RCC 7860 (cell line): ENCODE measurements around the gene PRDM16.
A peak's percentile ranks its signal among the peaks of the same experiment; 100 is the strongest.

ENCODE experiments used
- DNase-seq: peaks from one replicate; pipeline ENCODE4 v3.0.0-alpha.2; 2015; ENCODE audit warnings: low spot score
- FAIRE-seq: peaks from 2 replicates; lab custom pipeline; 2012; peaks lifted over from hg19 to GRCh38; lab: Jason Lieb, UNC

The PRDM16 gene

DNA sequence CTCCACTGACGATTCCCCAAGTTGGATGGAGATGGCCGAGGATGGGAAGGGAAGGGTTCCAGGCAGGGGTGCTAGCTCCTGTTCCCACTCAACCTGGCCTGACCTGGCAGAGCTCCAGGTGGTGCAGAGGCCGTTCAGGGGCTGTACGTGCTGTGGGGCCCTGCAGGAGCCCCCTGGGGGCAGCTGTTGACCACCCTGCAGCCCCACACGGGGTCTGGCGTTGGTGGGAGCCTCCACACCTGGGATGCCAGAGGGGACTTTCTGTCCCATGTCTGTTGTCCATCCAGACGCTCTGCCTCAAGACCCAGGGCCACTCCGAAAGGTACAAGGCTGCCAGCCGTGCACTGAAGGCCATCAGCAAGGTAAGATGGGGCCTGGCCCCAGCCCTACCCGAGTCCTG is 405.4 kb downstream of the PRDM16 start:
- DNase-seq (no peak), FAIRE-seq (no peak)

DNA sequence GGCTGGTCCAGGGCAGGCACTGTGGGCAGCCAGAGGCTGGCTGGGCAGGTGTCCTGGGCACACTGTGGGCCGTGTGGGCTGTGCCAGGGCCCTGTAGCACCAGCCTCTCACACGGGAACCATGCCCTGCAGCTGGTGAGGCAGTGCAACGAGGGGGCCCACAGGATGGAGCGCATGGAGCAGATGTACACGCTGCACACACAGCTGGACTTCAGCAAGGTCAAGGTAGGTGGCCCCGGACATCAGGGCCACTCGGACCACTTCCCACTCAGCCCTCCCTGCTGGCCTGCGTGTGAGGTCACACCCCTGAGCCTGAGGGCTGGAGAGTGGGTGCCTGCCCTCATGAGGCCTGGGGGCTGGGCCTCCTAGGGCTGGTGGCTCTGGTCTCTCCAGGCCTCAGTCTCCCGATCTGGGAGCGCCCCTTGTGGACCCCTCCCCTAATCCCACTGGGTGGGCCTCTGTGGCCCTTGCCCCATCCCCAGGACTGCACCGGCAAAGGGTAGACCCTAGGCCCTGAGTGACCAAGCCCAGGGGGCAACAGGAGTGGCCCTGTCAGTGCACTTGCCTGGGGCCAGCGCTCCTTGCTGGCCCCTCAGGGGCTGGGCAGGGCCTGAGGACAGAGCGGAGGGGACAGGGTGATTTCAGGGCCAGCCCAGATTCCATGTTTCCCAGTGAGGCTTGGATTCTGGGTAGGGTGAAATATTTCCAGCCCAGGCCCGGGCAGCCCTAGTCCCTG is 407.0 kb downstream of the PRDM16 start:
- DNase-seq (no peak), FAIRE-seq (no peak)

GRCh38 chr1:3476666-3477065 is 407.7 kb downstream of the PRDM16 start:
- FAIRE-seq = no peak
- DNase-seq = no peak

DNA sequence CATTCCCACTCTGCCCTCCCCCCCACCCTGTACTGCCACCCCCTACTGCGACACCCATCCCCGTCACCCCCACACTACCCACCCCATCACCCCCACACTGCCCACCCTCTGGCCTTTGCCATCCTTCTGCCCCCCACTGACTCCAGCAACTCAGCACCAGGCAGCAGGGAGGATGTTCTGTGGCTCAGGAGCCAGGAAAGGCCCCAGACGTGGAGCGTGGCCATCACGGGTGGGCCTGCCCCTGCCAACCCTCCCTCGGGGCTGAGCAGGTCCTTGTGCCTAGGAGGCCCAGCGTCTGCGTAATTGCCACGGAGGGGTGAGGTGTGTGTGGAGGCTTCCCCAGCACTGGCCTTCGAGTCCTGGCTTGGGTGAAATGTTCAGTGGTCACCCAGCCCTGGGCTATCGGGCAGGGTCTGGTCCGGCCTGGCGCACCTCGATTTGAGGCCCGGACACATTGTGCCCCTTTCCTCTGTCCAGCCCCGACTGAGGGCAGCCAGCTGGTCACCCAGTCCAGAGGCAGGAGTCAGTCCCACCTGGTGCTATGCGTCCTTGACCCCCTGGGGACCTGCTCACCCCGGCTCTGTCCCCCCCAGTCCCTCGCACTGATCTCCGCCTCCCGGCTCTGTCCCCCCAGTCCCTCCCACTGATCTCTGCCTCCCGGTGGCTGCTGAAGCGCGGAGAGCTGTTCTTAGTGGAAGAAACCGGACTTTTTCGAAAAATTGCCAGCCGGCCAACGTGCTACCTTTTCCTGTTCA is 408.4 kb downstream of the PRDM16 start:
- DNase-seq = no peak
- no peak for FAIRE-seq

- DNase-seq (no peak), FAIRE-seq (no peak)
Measured at GRCh38 chr1:3478187-3478586, 409.2 kb downstream of the PRDM16 start.

DNA sequence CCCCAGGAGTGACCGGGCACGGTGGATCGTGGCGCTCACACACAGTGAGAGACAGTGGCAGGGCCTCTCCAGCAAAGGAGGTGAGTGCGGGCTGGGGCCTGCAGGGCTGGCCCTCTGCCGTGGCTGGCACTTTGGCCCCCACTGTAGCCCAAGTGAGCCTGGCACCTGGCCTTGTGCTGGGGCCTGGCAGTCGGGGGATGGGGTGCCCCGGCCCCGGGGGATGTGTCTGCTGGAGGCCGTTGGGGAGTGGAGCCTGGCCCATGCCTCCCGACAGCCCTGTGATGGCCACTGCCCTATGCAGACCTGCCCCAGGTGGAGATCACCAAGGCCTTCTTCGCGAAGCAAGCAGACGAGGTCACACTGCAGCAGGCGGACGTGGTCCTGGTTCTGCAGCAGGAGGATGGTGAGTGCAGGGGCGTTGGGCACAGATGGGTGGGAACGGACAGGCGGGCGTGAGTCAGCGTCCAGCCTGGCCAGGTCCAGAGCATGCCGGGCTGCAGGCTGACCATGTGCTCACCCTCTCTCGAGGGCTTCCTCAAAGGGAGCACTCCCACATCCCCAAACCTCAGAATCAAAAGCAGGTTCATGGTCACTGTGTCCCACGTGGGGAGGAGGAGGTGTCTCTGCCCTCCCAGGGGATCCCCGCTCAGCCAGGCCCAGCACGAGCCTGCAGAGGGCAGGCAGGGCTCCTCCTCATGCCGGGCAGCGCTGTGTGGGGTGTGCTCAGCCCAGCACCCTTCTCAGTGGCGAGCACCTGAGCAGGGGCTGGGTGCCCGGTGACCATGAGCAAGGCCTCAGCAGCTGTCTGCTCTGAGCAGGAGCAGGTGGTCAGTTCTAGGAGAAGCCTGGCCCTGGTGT is 410.7 kb downstream of the PRDM16 start:
- no peak for DNase-seq
- no peak for FAIRE-seq

DNA sequence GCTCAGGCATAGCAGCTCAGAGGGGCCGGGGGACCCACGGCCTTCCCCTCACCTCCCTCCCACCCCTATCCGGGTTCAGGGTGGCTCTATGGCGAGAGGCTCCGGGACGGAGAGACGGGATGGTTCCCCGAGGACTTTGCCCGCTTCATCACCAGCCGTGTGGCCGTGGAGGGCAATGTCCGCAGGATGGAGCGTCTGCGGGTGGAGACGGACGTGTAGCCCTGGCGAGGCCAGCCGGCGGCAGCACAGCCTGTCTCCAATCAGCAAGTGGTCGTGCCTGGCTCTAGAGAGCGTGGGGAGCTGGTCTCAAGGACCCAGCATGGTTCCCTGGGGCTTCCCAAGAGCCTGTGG is 411.3 kb downstream of the PRDM16 start:
- FAIRE-seq (no peak), DNase-seq (no peak)

- FAIRE-seq = no peak
Measured at GRCh38 chr1:3481046-3481445, 412.0 kb downstream of the PRDM16 start.

DNA sequence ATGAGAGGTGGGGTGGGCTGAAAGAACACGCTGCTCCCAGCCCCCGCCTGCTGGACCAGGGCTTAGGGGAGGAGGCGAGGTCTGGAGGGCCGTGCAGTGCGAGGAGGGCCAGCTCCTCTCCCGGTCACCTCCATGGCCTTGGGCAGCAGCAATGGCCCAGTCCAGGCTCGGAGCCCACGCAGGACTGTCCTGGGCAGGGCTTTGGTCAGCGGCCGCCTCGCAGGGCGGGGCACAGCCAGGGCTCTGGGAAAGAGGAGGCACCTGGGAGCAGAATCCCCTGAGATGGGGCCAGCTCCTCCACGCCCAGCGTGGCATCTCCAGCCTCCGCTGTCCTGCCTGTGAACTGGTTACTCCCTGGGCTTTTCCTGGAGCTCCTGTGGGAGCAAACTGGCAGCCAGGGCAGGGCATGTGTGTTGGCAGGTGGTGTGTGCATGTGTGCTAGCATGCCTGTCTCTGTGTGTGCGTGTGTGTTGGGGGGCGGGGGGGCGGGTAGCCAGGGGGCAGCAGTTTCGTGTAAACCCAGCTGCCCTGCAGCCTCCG is 412.9 kb downstream of the PRDM16 start:
- no peak for DNase-seq
- FAIRE-seq = no peak

More at GRCh38 chr1:3481046-3481445, 412.0 kb downstream of the PRDM16 start:
- DNase-seq = no peak

DNA sequence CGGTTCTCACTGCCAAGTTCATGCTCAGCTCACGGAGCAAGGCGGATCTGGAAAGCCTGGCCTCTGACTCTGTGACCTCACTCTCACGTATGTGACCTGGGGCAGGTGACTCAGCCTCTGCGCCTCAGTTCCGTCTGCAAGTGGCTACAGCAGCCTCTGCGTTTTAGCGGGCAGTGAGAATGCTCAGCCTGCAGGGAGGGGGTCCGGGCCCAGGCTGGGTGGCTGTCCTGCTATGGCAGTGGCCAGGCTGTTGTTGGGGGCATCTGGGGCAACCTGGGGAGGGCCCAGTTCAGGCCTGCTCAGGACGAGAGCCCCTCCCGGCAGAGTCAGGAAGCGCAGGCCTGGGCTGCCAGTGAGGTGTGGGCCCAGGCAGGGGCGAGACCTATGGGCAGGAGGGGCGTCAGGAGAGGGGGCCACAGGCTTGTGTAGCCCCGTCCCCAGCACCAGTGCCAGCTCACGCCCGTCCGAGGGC is 413.4 kb downstream of the PRDM16 start:
- FAIRE-seq = no peak

GRCh38 chr1:3483380-3483779 is 414.4 kb downstream of the PRDM16 start:
- DNase-seq (no peak), FAIRE-seq (no peak)

More for the DNA sequence above, 413.4 kb downstream of the PRDM16 start:
- DNase-seq = peak; percentile 69

DNA sequence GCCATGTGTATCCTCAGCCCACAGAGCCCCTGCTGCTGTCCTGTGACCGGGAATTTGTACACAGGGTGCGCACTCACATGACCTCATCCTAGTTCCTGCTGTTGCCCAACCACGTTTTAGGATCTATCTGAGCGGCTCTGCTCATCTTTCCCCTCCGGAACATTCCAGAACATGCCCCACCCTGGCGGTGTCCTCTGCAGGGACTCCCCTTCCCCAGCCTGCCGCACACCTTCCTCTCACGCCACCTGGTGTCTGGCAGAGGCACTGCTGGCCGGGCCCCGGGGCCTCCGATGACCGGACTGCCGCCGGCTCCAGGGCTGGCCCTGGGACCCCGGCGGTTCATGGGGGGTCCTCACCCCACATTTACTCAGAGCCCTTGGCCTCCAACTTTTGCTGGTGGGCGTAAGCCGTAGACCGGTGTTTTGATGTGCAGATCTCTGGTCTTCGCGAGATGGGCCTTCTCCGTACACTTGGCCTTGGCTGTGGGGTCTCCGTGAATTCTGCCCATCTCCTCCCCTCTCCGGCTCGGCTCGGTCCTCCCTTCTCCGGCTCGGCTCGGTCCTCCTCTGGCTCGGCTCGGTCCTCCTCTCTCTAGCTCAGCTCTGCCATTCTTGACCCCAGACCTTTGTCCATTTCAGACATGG is 414.9 kb downstream of the PRDM16 start:
- no peak for DNase-seq
- no peak for FAIRE-seq

DNA sequence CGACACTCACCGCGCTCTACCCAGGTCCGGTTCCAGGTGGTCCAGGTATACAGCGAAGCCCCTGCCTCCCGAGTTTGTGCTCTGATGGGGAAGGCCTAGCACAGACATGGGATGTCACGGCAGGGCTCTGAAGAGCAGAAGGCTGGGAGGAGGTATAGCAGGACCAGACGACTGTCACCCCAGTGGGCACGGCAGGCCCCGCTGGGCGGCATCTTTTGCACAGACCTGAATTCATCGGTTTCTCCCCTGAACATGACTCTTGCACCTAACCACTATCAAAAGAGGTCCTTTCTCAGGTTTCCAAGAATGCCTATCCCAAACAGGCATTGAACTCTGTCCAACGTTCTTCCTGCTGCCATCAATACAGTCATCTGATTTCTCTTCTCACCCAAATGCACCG is 416.0 kb downstream of the PRDM16 start:
- DNase-seq (no peak), FAIRE-seq (no peak)
